ENCODE measurements around the gene TMTC4. TPM values are rescaled to one million over a fixed set of nuclear protein-coding genes. Genes with fewer than 3 reads are reported as not detected.

The TMTC4 gene
- total RNA-seq, 3 donors from 2014 or later (not counting 1 experiment from before 2014, with no cell fraction given) = 16.2 to 24.9 (median 17.3) TPM

- Histone ChIP-seq H3K27me3 (ENCODE audit: control insufficient read depth, insufficient read depth, low read length) (no peaks in the 10 kb centered on the region), H3K36me3 (ENCODE audit: control insufficient read depth, insufficient read depth, low read length) (no peaks in the 10 kb centered on the region), H3K9me3 (ENCODE audit: control insufficient read depth, insufficient read depth, low read length) (no peaks in the 10 kb centered on the region), H3K27ac (ENCODE audit: low read length) (no peak overlapping the region), H3K4me1 (ENCODE audit: control insufficient read depth, insufficient read depth, low read length) (no peaks in the 10 kb centered on the region), H3K4me3 (ENCODE audit: low read length) (no peak overlapping the region)
- Mint-ChIP-seq H3K27ac (peak overlapping the region in 1 of 2 donors; percentile 59), H3K4me3 (no peak overlapping the region), H3K36me3 (no peaks in the 10 kb centered on the region), H3K9me3 (no peaks in the 10 kb centered on the region), H3K27me3 (ENCODE audit: low read depth in 2 of 2) (no peaks in the 10 kb centered on the region), H3K4me1 (peaks cover 9 to 16% of the 10 kb centered on the region in 2 donors)
- no peak for TF ChIP-seq CTCF (IDR thresholded peaks at IDR 0.05)
- intact Hi-C loops (cut with micrococcal nuclease) = no loop called here
- 88% methylated on average over 6 of the region's 6 CpGs for WGBS (ENCODE audit: insufficient coverage)
- ATAC-seq = no peak
- DNase-seq = no peak
Observed at GRCh38 chr13:100566543-100566942, 108.1 kb downstream of the TMTC4 start.

- WGBS (ENCODE audit: insufficient coverage) = 51% methylated on average over 8 of the region's 8 CpGs
- DNase-seq (no peak), ATAC-seq (no peak)
- no peak for TF ChIP-seq CTCF (IDR thresholded peaks at IDR 0.05)
- no peaks in the 10 kb centered on the region for H3K27me3 Mint-ChIP-seq (ENCODE audit: low read depth in 2 of 2)
- no peaks in the 10 kb centered on the region for H3K9me3 ChIP-seq (ENCODE audit: control insufficient read depth, insufficient read depth, low read length)
- peaks cover 9 to 16% of the 10 kb centered on the region in 2 donors for H3K4me1 Mint-ChIP-seq
- H3K27ac ChIP-seq (ENCODE audit: low read length) = no peak overlapping the region
- no peak overlapping the region for H3K4me3 Mint-ChIP-seq
- H3K4me3 ChIP-seq (ENCODE audit: low read length) = no peak overlapping the region
- H3K36me3 ChIP-seq (ENCODE audit: control insufficient read depth, insufficient read depth, low read length) = no peaks in the 10 kb centered on the region
- H3K9me3 Mint-ChIP-seq = no peaks in the 10 kb centered on the region
- no peaks in the 10 kb centered on the region for H3K4me1 ChIP-seq (ENCODE audit: control insufficient read depth, insufficient read depth, low read length)
- no peaks in the 10 kb centered on the region for H3K27me3 ChIP-seq (ENCODE audit: control insufficient read depth, insufficient read depth, low read length)
- intact Hi-C loops (cut with micrococcal nuclease) = no loop called here
- H3K36me3 Mint-ChIP-seq = no peaks in the 10 kb centered on the region
- no peak overlapping the region for H3K27ac Mint-ChIP-seq
Observed at GRCh38 chr13:100565286-100565685, 109.3 kb downstream of the TMTC4 start.

- intact Hi-C loops (cut with micrococcal nuclease) = no loop called here
- 90% methylated on average over 12 of the region's 13 CpGs for WGBS (ENCODE audit: insufficient coverage)
- H3K4me3 Mint-ChIP-seq = no peak overlapping the region
- no peaks in the 10 kb centered on the region for H3K9me3 Mint-ChIP-seq
- H3K4me1 ChIP-seq (ENCODE audit: control insufficient read depth, insufficient read depth, low read length) = no peaks in the 10 kb centered on the region
- TF ChIP-seq CTCF (IDR thresholded peaks at IDR 0.05) = no peak
- no peak overlapping the region for H3K27ac Mint-ChIP-seq
- no peaks in the 10 kb centered on the region for H3K27me3 ChIP-seq (ENCODE audit: control insufficient read depth, insufficient read depth, low read length)
- DNase-seq (no peak), ATAC-seq (no peak)
- no peak overlapping the region for H3K27ac ChIP-seq (ENCODE audit: low read length)
- H3K27me3 Mint-ChIP-seq (ENCODE audit: low read depth in 2 of 2) = no peaks in the 10 kb centered on the region
- no peaks in the 10 kb centered on the region for H3K36me3 Mint-ChIP-seq
- H3K36me3 ChIP-seq (ENCODE audit: control insufficient read depth, insufficient read depth, low read length) = no peaks in the 10 kb centered on the region
- H3K4me3 ChIP-seq (ENCODE audit: low read length) = no peak overlapping the region
- peaks cover 4 to 16% of the 10 kb centered on the region in 2 donors for H3K4me1 Mint-ChIP-seq
- no peaks in the 10 kb centered on the region for H3K9me3 ChIP-seq (ENCODE audit: control insufficient read depth, insufficient read depth, low read length)
Observed at GRCh38 chr13:100564444-100565223, 110.0 kb downstream of the TMTC4 start.

GRCh38 chr13:100563779-100564178, 110.8 kb downstream of the TMTC4 start:
- intact Hi-C loops (cut with micrococcal nuclease) = no loop called here
- Histone ChIP-seq H3K36me3 (ENCODE audit: control insufficient read depth, insufficient read depth, low read length) (no peaks in the 10 kb centered on the region), H3K9me3 (ENCODE audit: control insufficient read depth, insufficient read depth, low read length) (no peaks in the 10 kb centered on the region), H3K27ac (ENCODE audit: low read length) (no peak overlapping the region), H3K4me3 (ENCODE audit: low read length) (no peak overlapping the region), H3K27me3 (ENCODE audit: control insufficient read depth, insufficient read depth, low read length) (no peaks in the 10 kb centered on the region), H3K4me1 (ENCODE audit: control insufficient read depth, insufficient read depth, low read length) (no peaks in the 10 kb centered on the region)
- H3K4me3 Mint-ChIP-seq = no peak overlapping the region
- no peaks in the 10 kb centered on the region for H3K9me3 Mint-ChIP-seq
- TF ChIP-seq CTCF (IDR thresholded peaks at IDR 0.05) = no peak
- no peaks in the 10 kb centered on the region for H3K27me3 Mint-ChIP-seq (ENCODE audit: low read depth in 2 of 2)
- no peak overlapping the region for H3K27ac Mint-ChIP-seq
- WGBS (ENCODE audit: insufficient coverage) = 96% methylated on average over 7 of the region's 7 CpGs
- DNase-seq (no peak), ATAC-seq (no peak)
- H3K4me1 Mint-ChIP-seq = peaks cover 4 to 16% of the 10 kb centered on the region in 2 donors
- no peaks in the 10 kb centered on the region for H3K36me3 Mint-ChIP-seq

All from natural killer cell (primary cell).